Neural progenitor cell (in vitro differentiated cells): Measurements from ENCODE around the gene TMEM161B.

Experiments used
- EZH2 ChIP-seq: fragments of 200-600 bp; sonication (generic); IDR thresholded peaks from 2 replicates; pipeline ENCODE4 v1.6.1; 2017; ENCODE audit warnings: antibody characterized with exemption, mild to moderate bottlenecking, moderate library complexity
- EZH2phosphoT487 ChIP-seq: fragments of 200-600 bp; sonication (generic); IDR thresholded peaks from 2 replicates; pipeline ENCODE4 v1.6.1; 2017; ENCODE audit warnings: antibody characterized with exemption
- TF ChIP-seq, protein P1 (sequence below): fragments of 200-600 bp; sonication (generic); IDR thresholded peaks from 2 replicates; pipeline ENCODE4 v1.5.1; 2017; ENCODE audit warnings: antibody characterized with exemption, mild to moderate bottlenecking

DNA sequence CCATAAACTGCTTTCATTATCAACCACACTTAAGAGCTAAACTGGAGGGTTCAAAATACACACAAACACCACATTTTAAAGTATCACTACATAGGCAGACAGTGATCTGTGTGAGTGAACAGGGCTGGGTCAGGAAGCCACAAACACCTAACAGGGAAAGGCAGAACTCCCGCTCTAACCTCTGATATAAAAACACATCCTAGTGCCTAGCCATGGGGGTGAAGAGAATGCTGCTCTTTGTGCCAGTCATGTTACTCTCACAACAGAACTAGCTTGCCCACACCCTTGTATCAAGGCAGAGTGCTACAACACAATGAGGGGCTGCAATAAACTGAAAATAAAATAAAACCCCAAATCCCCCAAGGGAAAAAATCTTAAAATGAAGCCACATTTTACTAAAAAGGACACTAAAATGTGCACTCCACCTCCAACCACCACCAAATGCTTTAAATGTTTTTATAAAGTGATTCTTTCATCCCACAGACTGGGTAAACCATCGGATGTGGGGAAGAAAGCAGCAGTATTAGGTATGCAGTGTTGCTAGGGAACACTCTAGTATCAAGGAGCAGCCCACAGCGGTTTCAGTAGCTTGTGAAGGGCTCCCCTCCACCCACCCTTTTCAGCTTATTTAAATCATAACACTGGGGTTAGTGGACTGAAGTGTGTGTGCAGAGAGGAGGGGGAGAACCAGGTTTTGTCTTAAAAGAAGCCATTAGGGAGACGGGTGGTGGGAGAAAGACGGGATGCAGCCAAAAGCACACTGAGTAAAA, 64.5 kb downstream of the TMEM161B start:
- TF ChIP-seq, protein P1, sequence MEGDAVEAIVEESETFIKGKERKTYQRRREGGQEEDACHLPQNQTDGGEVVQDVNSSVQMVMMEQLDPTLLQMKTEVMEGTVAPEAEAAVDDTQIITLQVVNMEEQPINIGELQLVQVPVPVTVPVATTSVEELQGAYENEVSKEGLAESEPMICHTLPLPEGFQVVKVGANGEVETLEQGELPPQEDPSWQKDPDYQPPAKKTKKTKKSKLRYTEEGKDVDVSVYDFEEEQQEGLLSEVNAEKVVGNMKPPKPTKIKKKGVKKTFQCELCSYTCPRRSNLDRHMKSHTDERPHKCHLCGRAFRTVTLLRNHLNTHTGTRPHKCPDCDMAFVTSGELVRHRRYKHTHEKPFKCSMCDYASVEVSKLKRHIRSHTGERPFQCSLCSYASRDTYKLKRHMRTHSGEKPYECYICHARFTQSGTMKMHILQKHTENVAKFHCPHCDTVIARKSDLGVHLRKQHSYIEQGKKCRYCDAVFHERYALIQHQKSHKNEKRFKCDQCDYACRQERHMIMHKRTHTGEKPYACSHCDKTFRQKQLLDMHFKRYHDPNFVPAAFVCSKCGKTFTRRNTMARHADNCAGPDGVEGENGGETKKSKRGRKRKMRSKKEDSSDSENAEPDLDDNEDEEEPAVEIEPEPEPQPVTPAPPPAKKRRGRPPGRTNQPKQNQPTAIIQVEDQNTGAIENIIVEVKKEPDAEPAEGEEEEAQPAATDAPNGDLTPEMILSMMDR, result no peak
- no peak for TF ChIP-seq EZH2
- no peak for TF ChIP-seq EZH2phosphoT487
